Endothelial cell (in vitro differentiated cells): ENCODE measurements around the gene IRAG1. TPM values are rescaled to one million over a fixed set of nuclear protein-coding genes. Genes with fewer than 3 reads are reported as not detected.
A peak's percentile ranks its signal among the peaks of the same experiment; 100 is the strongest.

Experiments
- DNase-seq: peaks from one replicate; pipeline ENCODE4 v3.0.0; 2021; ENCODE audit warnings: low spot score
- H3K27ac Mint-ChIP-seq: one replicate; pipeline ENCODE4 v1.8.0; 2021; ENCODE audit warnings: mixed read lengths, inconsistent platforms; ENCODE audit not compliant: unreplicated experiment
- H3K27me3 Mint-ChIP-seq: one replicate; pipeline ENCODE4 v1.8.0; 2021; ENCODE audit warnings: mild to moderate bottlenecking, moderate library complexity, mixed read lengths, inconsistent platforms; ENCODE audit not compliant: unreplicated experiment
- H3K36me3 Mint-ChIP-seq: one replicate; pipeline ENCODE4 v1.8.0; 2021; ENCODE audit warnings: mild to moderate bottlenecking, low read depth, mixed read lengths, inconsistent platforms; ENCODE audit not compliant: unreplicated experiment
- H3K4me1 Mint-ChIP-seq: one replicate; pipeline ENCODE4 v1.8.0; 2021; ENCODE audit warnings: mild to moderate bottlenecking, mixed read lengths, inconsistent platforms; ENCODE audit not compliant: unreplicated experiment
- H3K4me3 Mint-ChIP-seq: one replicate; pipeline ENCODE4 v1.8.0; 2021; ENCODE audit warnings: mild to moderate bottlenecking, mixed read lengths, inconsistent platforms; ENCODE audit not compliant: unreplicated experiment
- H3K9me3 Mint-ChIP-seq: one replicate; pipeline ENCODE4 v1.8.0; 2021; ENCODE audit warnings: mixed read lengths, inconsistent platforms; ENCODE audit not compliant: unreplicated experiment
- CTCF ChIP-seq: fragments of 200-600 bp; sonication (generic); IDR thresholded peaks from one replicate; pipeline ENCODE4 v1.5.0; 2021; ENCODE audit warnings: antibody characterized with exemption; ENCODE audit not compliant: unreplicated experiment
- total RNA-seq: library from RNA; stranded (reverse); fragmentation: NEBNext Ultra II Directional; extraction: Animal tissue kit (Norgen Biotek cat#: 25700); gene quantifications from one replicate; pipeline ENCODE4 v1.2.1, GENCODE V29; 2021; ENCODE audit not compliant: unreplicated experiment

The IRAG1 gene
- total RNA-seq, 1 donor from 2014 or later: 8.7 TPM

DNA sequence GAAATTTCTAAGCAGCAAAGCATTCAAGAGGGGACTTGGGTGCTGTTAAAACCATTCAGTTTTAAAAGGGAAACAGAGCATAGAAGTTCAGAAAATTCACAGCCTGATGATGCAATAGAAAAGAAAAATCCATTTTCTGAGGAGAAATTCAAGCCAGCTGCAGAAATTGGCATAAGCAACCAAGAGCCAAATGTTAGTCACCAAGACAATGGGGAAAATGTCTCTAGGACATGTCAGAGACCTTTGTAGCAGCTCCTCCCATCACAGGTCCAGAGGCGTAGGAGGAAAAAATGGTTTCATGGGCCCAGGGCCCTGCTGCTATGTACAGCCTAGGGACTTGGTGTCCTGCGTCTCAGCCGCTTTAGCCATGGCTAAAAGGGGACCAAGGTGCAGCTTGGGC is 5.5 kb upstream of the IRAG1 start:
- Mint-ChIP-seq H3K9me3 (peaks cover 4% of the 10 kb centered on the region), H3K36me3 (peaks cover 8% of the 10 kb centered on the region), H3K4me3 (peak overlapping the region; percentile 0), H3K4me1 (no peaks in the 10 kb centered on the region), H3K27ac (no peak overlapping the region), H3K27me3 (peaks cover 4% of the 10 kb centered on the region)
- DNase-seq: no peak
- no peak for TF ChIP-seq CTCF

DNA sequence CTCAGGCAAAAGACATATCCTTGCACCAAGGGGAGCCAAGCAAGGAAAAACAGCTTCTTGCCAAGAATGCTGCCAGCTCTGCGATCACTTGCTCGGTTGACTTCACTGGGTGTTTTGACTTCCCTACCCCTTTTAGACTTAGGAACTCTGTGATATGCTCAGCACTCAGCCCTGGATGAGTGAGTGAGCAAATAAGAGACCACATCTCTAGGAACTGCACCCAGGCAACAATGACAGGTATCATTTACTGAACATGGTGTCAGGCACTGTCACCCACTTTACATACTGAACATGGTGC is 3.7 kb upstream of the IRAG1 start:
- DNase-seq: no peak
- H3K27me3 Mint-ChIP-seq: peaks cover 4% of the 10 kb centered on the region
- H3K9me3 Mint-ChIP-seq: peaks cover 4% of the 10 kb centered on the region
- peaks cover 8% of the 10 kb centered on the region for H3K36me3 Mint-ChIP-seq
- TF ChIP-seq CTCF: no peak
- peaks cover 8% of the 10 kb centered on the region for H3K4me1 Mint-ChIP-seq
- no peak overlapping the region for H3K27ac Mint-ChIP-seq
- H3K4me3 Mint-ChIP-seq: no peak overlapping the region

DNA sequence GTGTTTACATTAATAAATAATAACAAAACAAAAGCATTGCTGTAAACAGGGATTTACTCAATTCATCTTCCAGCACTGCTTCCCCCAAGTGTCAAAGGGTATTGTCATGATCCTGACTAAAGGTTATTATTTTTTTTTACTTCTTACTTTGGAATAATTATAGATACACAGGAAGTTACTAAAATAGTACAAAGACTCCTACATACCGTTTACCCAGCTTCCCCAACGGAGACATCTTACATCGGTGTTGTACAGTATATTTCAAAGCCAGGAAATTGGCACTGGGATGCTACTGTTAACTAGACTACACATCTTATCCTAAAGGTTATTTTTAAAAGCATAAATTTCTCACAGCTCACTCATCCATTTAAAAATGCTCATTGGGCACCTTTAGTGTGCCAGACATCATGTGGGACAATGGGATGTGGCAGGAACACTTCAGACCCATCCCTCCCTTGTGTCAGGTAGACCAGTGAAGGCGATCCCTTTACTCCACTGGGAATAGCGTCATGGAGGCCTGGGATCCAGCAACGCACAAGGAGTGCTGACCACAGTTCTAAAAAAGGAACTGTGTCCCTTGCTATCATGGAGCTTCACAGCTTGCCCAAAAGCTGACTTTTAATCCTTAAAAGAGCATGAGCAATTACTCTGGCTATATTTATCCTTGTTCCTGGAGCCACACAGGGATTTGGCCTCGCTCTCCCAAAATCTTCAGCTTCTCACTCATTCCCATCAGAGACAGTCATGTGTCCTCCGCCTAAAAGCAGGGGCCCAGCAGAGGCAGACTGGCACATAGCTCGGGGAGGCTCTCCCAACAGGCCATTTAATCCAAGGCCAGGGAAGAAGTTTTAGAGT is 3.1 kb upstream of the IRAG1 start:
- H3K27ac Mint-ChIP-seq: no peak overlapping the region
- no peak for DNase-seq
- H3K27me3 Mint-ChIP-seq: peaks cover 5% of the 10 kb centered on the region
- peaks cover 8% of the 10 kb centered on the region for H3K4me1 Mint-ChIP-seq
- TF ChIP-seq CTCF: no peak
- H3K4me3 Mint-ChIP-seq: no peak overlapping the region
- H3K36me3 Mint-ChIP-seq: peaks cover 8% of the 10 kb centered on the region
- H3K9me3 Mint-ChIP-seq: peaks cover 4% of the 10 kb centered on the region

DNA sequence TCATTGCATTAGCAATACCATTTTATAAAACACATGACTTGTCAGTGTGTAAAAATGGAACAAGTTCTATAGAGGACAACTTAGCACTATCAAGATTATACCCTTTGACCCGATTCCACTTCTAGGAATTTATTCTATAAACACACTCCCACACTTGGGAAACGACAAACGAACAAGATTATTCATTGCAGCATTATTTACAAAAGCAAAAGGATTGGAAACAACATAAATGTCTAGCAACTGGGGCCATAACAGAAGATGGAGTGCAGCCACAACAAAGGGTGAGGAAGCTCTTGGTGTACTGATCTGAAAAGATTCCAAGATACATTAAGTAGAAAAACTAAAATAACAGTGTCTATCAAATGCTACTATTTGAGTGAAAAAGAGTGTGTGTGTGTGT is 2.3 kb upstream of the IRAG1 start:
- Mint-ChIP-seq H3K4me3 (no peak overlapping the region), H3K4me1 (peaks cover 8% of the 10 kb centered on the region), H3K36me3 (peaks cover 8% of the 10 kb centered on the region), H3K27me3 (peaks cover 5% of the 10 kb centered on the region), H3K9me3 (peaks cover 4% of the 10 kb centered on the region), H3K27ac (no peak overlapping the region)
- DNase-seq: no peak
- no peak for TF ChIP-seq CTCF

DNA sequence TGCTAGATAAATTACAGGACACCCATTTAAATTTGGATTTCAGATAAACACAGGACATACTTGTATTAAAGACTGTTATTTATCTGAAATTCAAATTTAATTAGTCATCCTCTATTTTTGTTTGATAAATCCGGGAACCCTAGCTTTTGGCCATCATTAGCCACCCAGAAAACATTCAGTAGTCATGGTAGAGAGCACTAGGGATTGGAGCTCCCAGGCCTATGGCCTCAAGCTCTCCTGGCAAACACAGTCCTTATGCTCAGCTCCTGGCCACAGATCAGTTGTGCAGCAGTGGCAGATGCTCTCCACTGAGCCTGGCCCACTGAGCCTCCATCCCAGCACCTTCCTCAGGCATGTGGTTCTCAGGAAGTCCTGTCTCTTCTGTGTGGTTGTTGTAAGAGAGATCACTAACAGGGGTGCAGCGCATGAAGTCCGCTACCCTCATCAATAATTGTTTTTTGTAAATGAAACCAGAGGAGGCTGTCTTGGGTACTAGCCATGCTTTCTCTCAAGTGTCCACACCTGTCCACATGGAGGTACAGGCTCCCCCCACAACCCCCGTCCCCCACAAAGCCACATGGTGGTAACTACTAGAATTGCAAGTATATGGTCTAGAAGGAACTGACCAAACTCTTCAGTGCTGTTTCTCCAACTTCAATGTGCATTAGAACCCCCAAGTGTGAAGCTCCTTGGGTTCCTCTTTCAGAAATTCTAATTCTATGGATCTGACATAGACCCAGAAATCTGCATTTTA is 1.1 kb upstream of the IRAG1 start:
- peaks cover 3% of the 10 kb centered on the region for H3K27me3 Mint-ChIP-seq
- H3K36me3 Mint-ChIP-seq: peaks cover 8% of the 10 kb centered on the region
- peaks cover 8% of the 10 kb centered on the region for H3K4me1 Mint-ChIP-seq
- H3K27ac Mint-ChIP-seq: no peak overlapping the region
- peaks cover 4% of the 10 kb centered on the region for H3K9me3 Mint-ChIP-seq
- no peak for DNase-seq
- H3K4me3 Mint-ChIP-seq: no peak overlapping the region
- TF ChIP-seq CTCF: no peak
